ENCODE data around the gene TCF7L1. TPM values are rescaled to one million over a fixed set of nuclear protein-coding genes. Genes with fewer than 3 reads are reported as not detected.
"Not testable (repeated sequence)": the region's sequence is repeated elsewhere in the genome, so short reads cannot be mapped to it uniquely, and the experiment has no call there.

The TCF7L1 gene
- total RNA-seq, 2 experiments from 2014 or later = 0.07 TPM; not detected in 1

DNA sequence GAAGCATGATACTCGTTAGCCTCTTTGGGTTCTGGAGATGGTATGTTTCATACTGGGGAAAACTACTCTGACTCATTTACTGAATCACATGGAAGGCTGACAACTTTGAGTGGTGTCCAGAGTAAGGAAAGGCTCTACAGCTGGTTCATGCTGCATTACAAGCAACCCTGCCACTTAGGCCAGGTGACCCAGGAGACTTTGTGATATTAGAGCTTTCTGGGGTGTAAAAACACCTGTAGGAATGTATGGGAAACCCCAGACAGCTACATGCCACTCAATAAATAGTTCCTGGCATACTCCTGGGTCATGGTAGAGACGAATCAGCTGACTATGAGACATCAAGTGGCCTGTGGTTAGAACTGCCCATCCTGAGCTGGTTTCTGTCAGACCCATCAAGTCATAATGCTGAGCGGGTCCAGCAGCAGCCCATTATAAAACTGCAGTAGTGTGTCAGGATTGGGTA lies 21.3 kb upstream of the TCF7L1 start:
- H3K4me3 Mint-ChIP-seq = no peak overlapping the region

DNA sequence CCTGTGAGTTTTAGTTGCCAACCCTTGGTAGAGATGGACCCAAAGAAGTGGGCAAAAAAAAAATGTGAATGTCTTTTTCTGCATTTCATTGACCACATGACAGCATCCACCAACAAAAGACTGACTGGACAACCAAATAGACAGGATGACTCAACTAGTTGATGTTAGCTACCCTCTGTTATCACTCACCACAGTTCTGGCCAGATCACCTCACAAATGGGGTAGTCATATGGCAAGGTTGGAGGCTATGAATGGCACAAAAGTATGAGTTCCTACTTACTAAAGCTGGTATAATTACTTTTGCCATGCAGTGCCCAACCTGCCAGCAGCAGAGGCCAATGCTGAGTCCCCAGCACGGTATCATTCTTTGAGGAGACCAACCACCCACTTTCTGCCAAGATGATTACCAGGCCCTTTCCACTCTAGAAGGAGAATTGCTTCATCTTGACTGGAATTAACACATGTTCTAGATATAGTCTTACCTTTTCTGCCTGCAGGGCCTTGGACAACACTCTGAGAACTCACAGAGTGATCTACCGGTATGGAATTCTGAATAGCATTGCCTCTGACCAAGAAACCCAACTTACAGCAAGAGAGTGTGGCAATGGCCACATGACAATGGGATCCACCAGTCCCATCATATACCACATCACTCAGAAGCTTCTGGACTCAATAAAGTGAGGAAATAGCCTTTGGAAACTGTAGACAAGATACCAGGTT lies 20.1 kb upstream of the TCF7L1 start:
- POLR2A ChIA-PET = no interaction called here
- intact Hi-C loops (cut with DNase I, micrococcal nuclease) = no loop called here
- H3K4me3 Mint-ChIP-seq = no peak overlapping the region
- no peak overlapping the region for H3K27ac Mint-ChIP-seq
- H3K4me1 Mint-ChIP-seq = no peaks in the 10 kb centered on the region
- DNase-seq (no peak), ATAC-seq (no peak)
- H3K9me3 Mint-ChIP-seq (ENCODE audit: low read depth) = no peaks in the 10 kb centered on the region
- CTCF ChIA-PET = interaction anchor here (2.1 kb wide), 1 partner anchor 12 kb away, joined by 5 read pairs; no protein-coding TSS in a partner anchor
- no peaks in the 10 kb centered on the region for H3K36me3 Mint-ChIP-seq (ENCODE audit: low read depth)
- H3K27me3 Mint-ChIP-seq = peaks cover 13% of the 10 kb centered on the region

More for the DNA sequence above, 21.3 kb upstream of the TCF7L1 start:
- H3K36me3 Mint-ChIP-seq (ENCODE audit: low read depth) = no peaks in the 10 kb centered on the region
- no peaks in the 10 kb centered on the region for H3K4me1 Mint-ChIP-seq
- ChIA-PET CTCF (interaction anchor here (2.0 to 2.1 kb wide), 2 partner anchors 14 to 45 kb away, joined by 5 to 6 read pairs; no protein-coding TSS in a partner anchor), POLR2A (no interaction called here)
- ATAC-seq (no peak), DNase-seq (no peak)
- intact Hi-C loops (cut with DNase I, micrococcal nuclease) = no loop called here
- peaks cover 13% of the 10 kb centered on the region for H3K27me3 Mint-ChIP-seq
- no peaks in the 10 kb centered on the region for H3K9me3 Mint-ChIP-seq (ENCODE audit: low read depth)
- H3K27ac Mint-ChIP-seq = no peak overlapping the region

DNA sequence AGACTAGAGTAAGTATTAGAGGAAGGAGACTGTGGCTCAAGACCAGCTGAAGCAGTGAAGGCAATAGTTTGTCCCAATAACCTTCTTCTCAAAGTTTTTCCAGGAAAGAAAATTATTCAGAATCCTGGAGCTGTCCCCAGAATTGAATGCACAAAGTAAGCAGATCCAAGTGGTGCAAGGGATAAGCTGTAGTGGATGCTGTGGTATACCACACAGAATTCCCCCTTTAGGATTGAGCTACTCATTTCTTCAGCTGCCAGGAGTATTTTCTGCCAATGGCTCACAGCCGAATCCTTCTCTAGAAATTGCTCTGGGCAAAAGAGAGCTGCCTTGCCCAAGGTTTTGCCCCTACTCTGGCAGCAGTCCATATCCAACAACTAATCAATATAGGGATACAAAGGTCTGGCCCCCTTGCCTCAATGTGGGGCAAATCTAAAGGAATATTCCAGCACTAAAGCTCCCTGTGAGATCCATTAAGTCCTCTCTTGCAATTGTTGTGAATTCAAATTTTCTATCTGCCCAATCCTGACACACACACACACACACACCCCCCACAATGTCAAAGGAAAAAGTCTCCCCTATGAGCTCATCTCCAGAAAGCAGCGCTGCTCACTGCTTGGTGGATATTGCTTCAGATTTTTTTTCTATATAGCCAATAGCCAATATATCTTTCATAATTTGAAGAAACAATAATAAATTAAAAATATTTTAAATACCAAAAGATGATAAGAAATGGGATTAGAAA lies 18.4 kb upstream of the TCF7L1 start:
- H3K4me3 Mint-ChIP-seq = no peak overlapping the region

DNA sequence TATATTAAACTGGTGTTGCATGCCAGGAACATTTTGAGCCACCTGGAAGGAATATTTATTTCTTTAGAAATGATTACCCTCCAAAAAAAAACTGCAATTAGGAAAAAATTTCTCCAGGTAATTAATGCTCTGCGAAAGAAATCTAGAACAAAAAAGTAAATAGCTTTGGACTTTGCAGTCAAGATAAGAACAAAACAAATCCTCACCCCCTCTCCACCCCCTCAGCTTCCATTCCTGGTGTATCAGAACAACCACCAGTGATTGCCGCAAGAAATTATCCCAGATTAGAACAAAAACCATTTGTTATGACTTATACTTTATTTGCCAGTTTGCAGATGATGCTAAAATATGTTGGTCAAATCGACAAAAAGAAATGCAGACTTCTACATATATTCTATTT lies 17.0 kb upstream of the TCF7L1 start:
- ChIA-PET POLR2A (no interaction called here), CTCF (no interaction called here)
- intact Hi-C loops (cut with DNase I, micrococcal nuclease) = no loop called here
- no peaks in the 10 kb centered on the region for H3K4me1 Mint-ChIP-seq
- no peaks in the 10 kb centered on the region for H3K36me3 Mint-ChIP-seq (ENCODE audit: low read depth)
- no peaks in the 10 kb centered on the region for H3K9me3 Mint-ChIP-seq (ENCODE audit: low read depth)
- no peak overlapping the region for H3K4me3 Mint-ChIP-seq
- DNase-seq = no peak
- ATAC-seq = no peak
- H3K27me3 Mint-ChIP-seq = peaks cover 13% of the 10 kb centered on the region
- H3K27ac Mint-ChIP-seq = no peak overlapping the region

More for the DNA sequence above, 18.4 kb upstream of the TCF7L1 start:
- intact Hi-C loops (cut with DNase I, micrococcal nuclease) = loop anchor here in 1 of 2 experiments (2.0 kb wide), 1 partner anchor 46 kb away; no protein-coding TSS in a partner anchor
- CTCF ChIA-PET = interaction anchor here (0.5 to 1.1 kb wide), 2 partner anchors 48 to 64 kb away, joined by 3 read pairs; no protein-coding TSS in a partner anchor
- no peaks in the 10 kb centered on the region for H3K9me3 Mint-ChIP-seq (ENCODE audit: low read depth)
- H3K27ac Mint-ChIP-seq = no peak overlapping the region
- POLR2A ChIA-PET = no interaction called here
- H3K36me3 Mint-ChIP-seq (ENCODE audit: low read depth) = no peaks in the 10 kb centered on the region
- no peak for ATAC-seq
- H3K4me1 Mint-ChIP-seq = no peaks in the 10 kb centered on the region
- no peak for DNase-seq
- peaks cover 13% of the 10 kb centered on the region for H3K27me3 Mint-ChIP-seq

DNA sequence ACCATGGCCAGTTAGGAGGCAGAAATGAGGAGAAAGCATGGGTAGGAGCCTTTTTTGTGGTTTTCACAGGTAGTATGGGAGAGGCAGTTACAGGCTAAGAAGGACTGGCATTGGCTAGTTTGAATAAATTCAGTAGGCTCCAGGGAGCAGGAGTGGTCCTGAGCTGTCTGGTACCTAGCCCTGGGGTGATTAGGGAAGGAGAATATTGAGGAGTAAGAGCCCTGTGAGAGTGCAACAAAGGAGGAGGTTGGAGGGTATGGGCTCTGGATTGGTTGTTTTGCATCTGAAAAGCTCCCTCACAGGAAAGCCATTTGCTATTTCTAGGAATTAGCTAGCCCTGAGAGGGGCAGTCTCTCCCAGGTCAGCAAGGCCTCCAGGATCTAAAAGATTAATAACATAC lies 13.3 kb upstream of the TCF7L1 start:
- intact Hi-C loops (cut with DNase I, micrococcal nuclease) = loop anchor here in 1 of 2 experiments (2.0 kb wide), 1 partner anchor 19 kb away; no protein-coding TSS in a partner anchor
- H3K27me3 Mint-ChIP-seq = peaks cover 2% of the 10 kb centered on the region
- CTCF ChIA-PET = interaction anchor here (0.7 kb wide), 1 partner anchor 32 kb away, joined by 4 read pairs; no protein-coding TSS in a partner anchor

DNA sequence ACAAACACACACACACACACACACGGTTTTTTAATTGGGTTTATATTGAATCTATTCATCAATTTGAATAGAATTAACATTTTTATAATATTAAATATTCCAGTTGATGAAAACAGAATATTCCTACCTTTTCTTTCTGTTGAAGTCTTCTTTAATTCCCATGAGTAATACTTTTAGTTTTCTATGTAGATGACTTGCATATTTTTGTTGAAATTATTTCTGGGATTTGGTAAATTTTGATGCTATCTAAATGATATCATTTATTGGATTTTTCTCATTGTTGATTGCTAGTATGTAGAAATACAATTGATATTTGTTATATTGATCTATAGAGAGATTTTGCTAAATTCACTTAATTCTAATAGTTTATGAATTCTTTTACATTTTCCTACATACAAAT lies 12.8 kb upstream of the TCF7L1 start:
- H3K4me3 Mint-ChIP-seq = no peak overlapping the region
- H3K27ac Mint-ChIP-seq = no peak overlapping the region
- no peaks in the 10 kb centered on the region for H3K36me3 Mint-ChIP-seq (ENCODE audit: low read depth)
- no peaks in the 10 kb centered on the region for H3K4me1 Mint-ChIP-seq
- DNase-seq (no peak), ATAC-seq (no peak)
- intact Hi-C loops (cut with DNase I, micrococcal nuclease) = no loop called here
- ChIA-PET POLR2A (no interaction called here), CTCF (interaction anchor here (0.7 to 1.6 kb wide), 2 partner anchors 18 to 32 kb away, joined by 4 to 8 read pairs; no protein-coding TSS in a partner anchor)
- H3K9me3 Mint-ChIP-seq (ENCODE audit: low read depth) = no peaks in the 10 kb centered on the region
- H3K27me3 Mint-ChIP-seq = peaks cover 2% of the 10 kb centered on the region

More for the DNA sequence above, 13.3 kb upstream of the TCF7L1 start:
- DNase-seq (no peak), ATAC-seq (no peak)
- Mint-ChIP-seq H3K9me3 (ENCODE audit: low read depth) (no peaks in the 10 kb centered on the region), H3K27ac (no peak overlapping the region), H3K4me1 (no peaks in the 10 kb centered on the region), H3K36me3 (ENCODE audit: low read depth) (no peaks in the 10 kb centered on the region), H3K4me3 (no peak overlapping the region)
- POLR2A ChIA-PET = no interaction called here

DNA sequence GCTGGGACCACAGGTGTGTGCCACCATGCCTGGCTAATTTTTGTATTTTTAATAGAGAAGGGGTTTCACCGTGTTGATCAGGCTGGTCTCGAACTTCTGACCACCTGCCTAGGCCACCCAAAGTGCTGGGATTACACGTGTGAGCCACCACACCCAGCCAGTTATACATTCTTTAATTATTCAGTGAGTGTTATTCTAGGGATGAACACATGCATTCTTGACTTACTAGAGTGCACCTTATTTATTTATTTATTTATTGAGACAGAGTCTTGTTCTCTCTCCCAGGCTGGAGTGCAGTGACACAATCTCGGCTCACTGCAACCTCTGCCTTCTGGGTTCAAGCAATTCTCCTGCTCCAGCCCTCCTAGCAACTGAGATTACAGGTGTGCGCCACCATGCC lies 6.7 kb upstream of the TCF7L1 start:
- H3K4me3 Mint-ChIP-seq; H3K4me1 Mint-ChIP-seq; H3K27ac Mint-ChIP-seq; DNase-seq; intact Hi-C loops (cut with DNase I, micrococcal nuclease); H3K36me3 Mint-ChIP-seq (ENCODE audit: low read depth); POLR2A ChIA-PET; H3K9me3 Mint-ChIP-seq (ENCODE audit: low read depth); ATAC-seq: not testable (repeated sequence)
- peaks cover 17% of the 10 kb centered on the region for H3K27me3 Mint-ChIP-seq
- CTCF ChIA-PET = interaction anchor here (0.5 to 1.9 kb wide), 3 partner anchors 14 to 558 kb away, joined by 3 to 5 read pairs (median 4); no protein-coding TSS in a partner anchor

DNA sequence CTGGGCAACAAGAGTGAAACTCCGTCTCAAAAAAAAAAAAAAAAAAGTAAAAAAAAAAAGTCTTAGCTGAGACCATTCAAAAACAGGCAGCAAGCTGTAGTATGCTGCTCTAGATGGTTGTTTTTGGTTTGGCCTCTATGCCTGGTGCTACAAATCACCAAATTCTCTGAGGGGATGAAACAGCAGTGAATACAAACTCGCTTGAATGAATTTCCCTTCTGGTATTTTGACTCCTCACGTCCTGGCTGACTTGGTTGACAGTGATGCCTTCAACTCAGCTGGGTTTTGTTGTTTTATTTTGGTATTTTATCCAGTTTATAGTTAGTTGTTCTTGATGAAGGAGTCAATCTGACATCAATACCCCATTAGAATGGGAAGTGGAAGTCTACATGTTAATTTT lies 3.3 kb upstream of the TCF7L1 start:
- intact Hi-C loops (cut with DNase I, micrococcal nuclease) = loop anchor here (5.0 kb wide), 2 partner anchors 157 to 203 kb away; no protein-coding TSS in a partner anchor
- DNase-seq (no peak), ATAC-seq (no peak)
- ChIA-PET CTCF (no interaction called here), POLR2A (no interaction called here)
- Mint-ChIP-seq H3K4me3 (no peak overlapping the region), H3K36me3 (ENCODE audit: low read depth) (no peaks in the 10 kb centered on the region), H3K4me1 (peaks cover 9% of the 10 kb centered on the region), H3K27me3 (peaks cover 36% of the 10 kb centered on the region), H3K9me3 (ENCODE audit: low read depth) (no peaks in the 10 kb centered on the region), H3K27ac (no peak overlapping the region)

DNA sequence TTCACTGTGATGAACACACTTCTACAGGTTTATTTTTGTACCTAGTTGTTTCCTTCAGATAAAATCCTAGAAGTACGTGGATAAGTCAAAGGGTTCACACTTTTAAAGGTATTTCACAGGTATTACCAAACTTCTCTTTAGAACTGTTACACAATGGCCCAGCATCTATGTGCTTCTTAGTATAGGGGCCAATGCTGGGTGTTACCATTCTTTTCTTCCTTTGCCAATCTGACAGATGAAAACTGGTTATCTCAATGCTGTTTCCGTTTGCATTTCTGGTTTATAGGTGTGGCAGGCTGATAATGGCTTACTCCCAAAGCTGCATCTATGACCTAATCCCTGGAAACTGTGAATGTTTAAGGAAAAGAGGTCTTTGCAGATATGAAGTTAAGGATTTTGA lies 2.8 kb upstream of the TCF7L1 start:
- intact Hi-C loops (cut with DNase I, micrococcal nuclease) = loop anchor here (5.0 kb wide), 2 partner anchors 157 to 203 kb away; no protein-coding TSS in a partner anchor
- peaks cover 9% of the 10 kb centered on the region for H3K4me1 Mint-ChIP-seq
- ATAC-seq (no peak), DNase-seq (no peak)
- no peak overlapping the region for H3K4me3 Mint-ChIP-seq
- H3K27ac Mint-ChIP-seq = no peak overlapping the region
- H3K36me3 Mint-ChIP-seq (ENCODE audit: low read depth) = no peaks in the 10 kb centered on the region
- H3K27me3 Mint-ChIP-seq = peaks cover 40% of the 10 kb centered on the region
- H3K9me3 Mint-ChIP-seq (ENCODE audit: low read depth) = no peaks in the 10 kb centered on the region
- CTCF ChIA-PET = interaction anchor here (0.7 to 1.5 kb wide), 2 partner anchors 22 to 154 kb away, joined by 3 to 6 read pairs; no protein-coding TSS in a partner anchor
- POLR2A ChIA-PET = no interaction called here

DNA sequence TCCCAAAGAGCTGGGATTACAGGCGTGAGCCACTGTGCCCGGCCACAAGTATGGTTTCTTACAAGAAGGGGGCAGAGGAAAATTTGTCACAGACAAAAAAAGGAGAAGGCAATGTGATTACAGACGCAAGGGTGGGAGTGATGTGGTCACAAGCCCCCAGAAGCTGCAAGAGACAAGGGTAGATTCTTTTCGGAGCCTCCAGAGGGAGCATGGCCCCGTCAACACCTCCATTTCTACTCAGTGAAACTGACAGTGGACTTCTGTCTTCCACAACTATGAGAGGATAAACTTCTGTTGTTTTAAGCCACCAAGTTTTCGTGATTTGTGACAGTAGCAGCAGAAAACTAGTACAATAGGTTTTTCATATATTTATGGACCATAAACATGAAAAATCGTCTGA lies 2.1 kb upstream of the TCF7L1 start:
- ChIA-PET CTCF (interaction anchor here (1.5 kb wide), 1 partner anchor 154 kb away, joined by 6 read pairs; no protein-coding TSS in a partner anchor), POLR2A (no interaction called here)
- no peaks in the 10 kb centered on the region for H3K36me3 Mint-ChIP-seq (ENCODE audit: low read depth)
- no peaks in the 10 kb centered on the region for H3K9me3 Mint-ChIP-seq (ENCODE audit: low read depth)
- H3K27ac Mint-ChIP-seq = no peak overlapping the region
- intact Hi-C loops (cut with DNase I, micrococcal nuclease) = loop anchor here (5.0 kb wide), 2 partner anchors 156 to 204 kb away; no protein-coding TSS in a partner anchor
- peaks cover 46% of the 10 kb centered on the region for H3K27me3 Mint-ChIP-seq
- ATAC-seq = no peak
- peaks cover 9% of the 10 kb centered on the region for H3K4me1 Mint-ChIP-seq
- H3K4me3 Mint-ChIP-seq = no peak overlapping the region
- no peak for DNase-seq

DNA sequence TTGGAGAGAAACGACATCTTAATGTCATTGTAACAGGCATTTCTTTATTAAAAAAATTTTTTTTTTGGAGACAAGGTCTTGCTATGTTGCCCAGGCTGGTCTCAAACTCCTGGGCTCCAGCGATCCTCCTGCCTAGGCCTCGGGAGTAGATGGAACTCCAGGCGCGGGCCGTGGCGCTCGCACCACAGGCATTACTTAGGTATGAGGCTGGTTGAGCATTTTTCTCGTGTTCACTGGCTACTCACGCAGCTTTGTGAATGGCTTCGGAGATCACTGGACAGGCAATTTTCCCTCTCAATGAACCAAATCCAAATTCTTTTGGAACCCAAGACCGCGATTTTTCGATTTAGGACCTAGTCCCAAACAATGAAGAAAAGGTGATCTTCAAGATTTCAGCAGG lies 795 bp upstream of the TCF7L1 start:
- Mint-ChIP-seq H3K4me3 (peak overlapping the region; percentile 53), H3K27ac (no peak overlapping the region), H3K9me3 (ENCODE audit: low read depth) (no peaks in the 10 kb centered on the region), H3K27me3 (peaks cover 49% of the 10 kb centered on the region), H3K36me3 (ENCODE audit: low read depth) (no peaks in the 10 kb centered on the region), H3K4me1 (peaks cover 9% of the 10 kb centered on the region)
- ATAC-seq (no peak), DNase-seq (no peak)
- POLR2A ChIA-PET = no interaction called here
- CTCF ChIA-PET = interaction anchor here (0.6 to 0.7 kb wide), 2 partner anchors 65 to 676 kb away, joined by 3 to 4 read pairs; no protein-coding TSS in a partner anchor
- intact Hi-C loops (cut with DNase I, micrococcal nuclease) = loop anchor here (1.0 to 5.0 kb wide), 4 partner anchors 153 to 205 kb away; no protein-coding TSS in a partner anchor

All from activated CD4-positive, alpha-beta T cell treated with anti-CD3 and anti-CD28 coated beads for 36 hours (primary cell).